Activated naive CD8-positive, alpha-beta T cell treated with anti-CD3 and anti-CD28 coated beads for 36 hours (primary cell): ENCODE data around the gene SCARF2. TPM values are rescaled to one million over a fixed set of nuclear protein-coding genes. Genes with fewer than 3 reads are reported as not detected.
"Not testable (repeated sequence)": the region's sequence is repeated elsewhere in the genome, so short reads cannot be mapped to it uniquely, and the experiment has no call there.

ENCODE experiments used
- DNase-seq: peaks from one replicate; pipeline ENCODE4 v3.0.0; 2021
- H3K27ac Mint-ChIP-seq: one replicate; pipeline ENCODE4 v1.8.0; 2022; ENCODE audit warnings: mild to moderate bottlenecking, moderate library complexity, mixed read lengths
- H3K27me3 Mint-ChIP-seq: one replicate; pipeline ENCODE4 v1.8.0; 2022; ENCODE audit warnings: mild to moderate bottlenecking, mixed read lengths
- H3K36me3 Mint-ChIP-seq: one replicate; pipeline ENCODE4 v1.8.0; 2021; ENCODE audit warnings: mild to moderate bottlenecking, mixed read lengths
- H3K4me1 Mint-ChIP-seq: one replicate; pipeline ENCODE4 v1.8.0; 2021; ENCODE audit warnings: mixed read lengths
- H3K4me3 Mint-ChIP-seq: one replicate; pipeline ENCODE4 v1.8.0; 2022; ENCODE audit warnings: mild to moderate bottlenecking, moderate library complexity, mixed read lengths
- H3K9me3 Mint-ChIP-seq: one replicate; pipeline ENCODE4 v1.8.0; 2022; ENCODE audit warnings: mixed read lengths
- total RNA-seq, 2 experiments: library from RNA; stranded (reverse); gene quantifications; one replicate each; pipeline ENCODE4 v1.2.3, GENCODE V29; 2021

Gene SCARF2
- total RNA-seq, 2 experiments from 2014 or later, result 0.14 to 0.16 TPM

- not testable (repeated sequence) for H3K27ac Mint-ChIP-seq, H3K9me3 Mint-ChIP-seq, H3K27me3 Mint-ChIP-seq, H3K4me3 Mint-ChIP-seq, H3K36me3 Mint-ChIP-seq, DNase-seq
- H3K4me1 Mint-ChIP-seq, result peaks cover 10% of the 10 kb centered on the region
These were observed 13.6 kb upstream of the SCARF2 start for GRCh38 chr22:20451129-20451778.

DNA sequence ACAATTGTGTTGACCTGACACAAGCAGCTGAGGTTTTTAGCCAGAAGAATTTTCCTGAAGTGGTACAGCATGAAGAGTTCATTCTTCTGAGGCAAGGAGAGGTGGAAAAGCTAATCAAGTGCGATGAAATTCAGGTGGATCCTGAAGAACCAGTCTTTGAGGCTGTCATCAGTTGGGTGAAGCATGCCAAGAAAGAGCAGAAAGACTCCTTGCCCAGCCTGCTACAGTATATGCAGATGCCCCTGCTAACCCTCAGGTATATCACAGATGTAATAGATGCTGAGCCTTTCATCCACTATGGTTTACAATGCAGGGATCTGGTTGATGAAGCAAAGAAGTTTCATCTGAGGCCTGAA, 12.9 kb upstream of the SCARF2 start:
- peaks cover 2% of the 10 kb centered on the region for H3K36me3 Mint-ChIP-seq

GRCh38 chr22:20449819-20450550, 12.4 kb upstream of the SCARF2 start:
- peaks cover 3% of the 10 kb centered on the region for H3K4me1 Mint-ChIP-seq
- H3K9me3 Mint-ChIP-seq, result no peaks in the 10 kb centered on the region
- DNase-seq, result no peak
- no peak overlapping the region for H3K27ac Mint-ChIP-seq
- no peaks in the 10 kb centered on the region for H3K27me3 Mint-ChIP-seq
- H3K4me3 Mint-ChIP-seq, result no peak overlapping the region
- peaks cover 2% of the 10 kb centered on the region for H3K36me3 Mint-ChIP-seq

More for the DNA sequence above, 12.9 kb upstream of the SCARF2 start:
- Mint-ChIP-seq H3K4me3 (no peak overlapping the region), H3K27ac (no peak overlapping the region), H3K4me1 (peaks cover 3% of the 10 kb centered on the region), H3K27me3 (no peaks in the 10 kb centered on the region), H3K9me3 (no peaks in the 10 kb centered on the region)
- no peak for DNase-seq

GRCh38 chr22:20448630-20449029, 11.0 kb upstream of the SCARF2 start:
- no peak for DNase-seq
- Mint-ChIP-seq H3K4me3 (no peak overlapping the region), H3K27me3 (no peaks in the 10 kb centered on the region), H3K4me1 (peaks cover 3% of the 10 kb centered on the region), H3K9me3 (no peaks in the 10 kb centered on the region), H3K27ac (no peak overlapping the region), H3K36me3 (no peaks in the 10 kb centered on the region)

GRCh38 chr22:20446383-20446970, 8.9 kb upstream of the SCARF2 start:
- Mint-ChIP-seq H3K4me1 (peaks cover 3% of the 10 kb centered on the region), H3K36me3 (no peaks in the 10 kb centered on the region), H3K4me3 (no peak overlapping the region), H3K9me3 (no peaks in the 10 kb centered on the region), H3K27ac (no peak overlapping the region), H3K27me3 (no peaks in the 10 kb centered on the region)
- no peak for DNase-seq

GRCh38 chr22:20444325-20444724, 6.7 kb upstream of the SCARF2 start:
- Mint-ChIP-seq H3K9me3 (no peaks in the 10 kb centered on the region), H3K27me3 (peaks cover 3% of the 10 kb centered on the region), H3K36me3 (no peaks in the 10 kb centered on the region), H3K4me1 (no peaks in the 10 kb centered on the region), H3K27ac (no peak overlapping the region), H3K4me3 (no peak overlapping the region)
- no peak for DNase-seq

DNA sequence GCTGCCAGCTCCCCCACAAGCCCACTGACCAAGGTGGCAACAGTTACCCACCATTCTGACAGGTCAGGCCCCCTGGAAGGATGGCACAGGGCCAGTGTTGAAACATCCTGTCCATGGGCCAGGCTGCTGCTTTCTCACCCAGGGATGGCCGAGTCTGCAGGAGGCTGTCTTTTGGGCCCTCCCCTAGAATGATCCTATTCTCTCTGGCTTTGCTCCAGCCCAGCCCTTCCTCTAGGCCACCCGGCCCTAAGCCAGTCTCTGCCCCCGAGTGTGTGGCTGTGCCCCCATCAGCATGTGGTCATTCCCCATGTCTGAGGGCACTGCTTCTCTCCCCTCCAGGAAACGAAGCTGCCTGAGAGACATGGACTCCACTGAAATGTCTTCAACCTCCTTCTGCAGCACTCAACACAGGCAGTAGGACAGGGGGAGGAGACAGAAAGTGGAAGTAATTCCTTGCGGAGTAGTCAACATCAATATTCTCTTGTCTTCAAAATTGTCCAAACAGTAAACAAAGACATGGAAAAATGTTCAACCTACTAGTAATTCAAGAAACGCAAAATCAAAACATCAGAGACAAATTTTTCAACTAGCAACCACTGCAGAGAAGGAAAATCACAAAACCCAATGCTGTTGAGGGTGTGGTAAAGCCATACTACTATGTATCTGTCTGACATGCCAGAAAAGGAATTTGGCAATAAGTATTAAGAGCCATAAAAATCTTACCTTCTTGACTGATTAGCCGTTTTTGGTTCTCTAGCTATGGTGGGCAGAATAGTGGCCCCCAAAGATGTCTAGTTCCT, 5.1 kb upstream of the SCARF2 start:
- no peaks in the 10 kb centered on the region for H3K36me3 Mint-ChIP-seq
- no peaks in the 10 kb centered on the region for H3K4me1 Mint-ChIP-seq
- H3K4me3 Mint-ChIP-seq, result no peak overlapping the region
- H3K9me3 Mint-ChIP-seq, result no peaks in the 10 kb centered on the region
- no peak overlapping the region for H3K27ac Mint-ChIP-seq
- DNase-seq, result no peak
- peaks cover 11% of the 10 kb centered on the region for H3K27me3 Mint-ChIP-seq

GRCh38 chr22:20441631-20442484, 4.2 kb upstream of the SCARF2 start:
- Mint-ChIP-seq H3K4me3 (no peak overlapping the region), H3K9me3 (no peaks in the 10 kb centered on the region), H3K27ac (no peak overlapping the region), H3K27me3 (peaks cover 17% of the 10 kb centered on the region), H3K4me1 (peaks cover 4% of the 10 kb centered on the region), H3K36me3 (no peaks in the 10 kb centered on the region)
- no peak for DNase-seq

GRCh38 chr22:20440637-20441591, 3.3 kb upstream of the SCARF2 start:
- Mint-ChIP-seq H3K27ac (no peak overlapping the region), H3K9me3 (no peaks in the 10 kb centered on the region), H3K4me1 (peaks cover 8% of the 10 kb centered on the region), H3K4me3 (no peak overlapping the region), H3K27me3 (peaks cover 22% of the 10 kb centered on the region), H3K36me3 (no peaks in the 10 kb centered on the region)
- DNase-seq, result no peak

GRCh38 chr22:20439928-20440575, 2.4 kb upstream of the SCARF2 start:
- H3K9me3 Mint-ChIP-seq, result no peaks in the 10 kb centered on the region
- no peak for DNase-seq
- H3K4me3 Mint-ChIP-seq, result no peak overlapping the region
- peaks cover 8% of the 10 kb centered on the region for H3K4me1 Mint-ChIP-seq
- no peak overlapping the region for H3K27ac Mint-ChIP-seq
- peaks cover 31% of the 10 kb centered on the region for H3K27me3 Mint-ChIP-seq
- no peaks in the 10 kb centered on the region for H3K36me3 Mint-ChIP-seq

- Mint-ChIP-seq H3K4me3 (no peak overlapping the region), H3K9me3 (no peaks in the 10 kb centered on the region), H3K36me3 (no peaks in the 10 kb centered on the region), H3K4me1 (peaks cover 8% of the 10 kb centered on the region), H3K27ac (peak overlapping the region; percentile 7), H3K27me3 (peaks cover 36% of the 10 kb centered on the region)
- DNase-seq, result no peak
These were observed 1.9 kb upstream of the SCARF2 start for GRCh38 chr22:20439556-20439927.

DNA sequence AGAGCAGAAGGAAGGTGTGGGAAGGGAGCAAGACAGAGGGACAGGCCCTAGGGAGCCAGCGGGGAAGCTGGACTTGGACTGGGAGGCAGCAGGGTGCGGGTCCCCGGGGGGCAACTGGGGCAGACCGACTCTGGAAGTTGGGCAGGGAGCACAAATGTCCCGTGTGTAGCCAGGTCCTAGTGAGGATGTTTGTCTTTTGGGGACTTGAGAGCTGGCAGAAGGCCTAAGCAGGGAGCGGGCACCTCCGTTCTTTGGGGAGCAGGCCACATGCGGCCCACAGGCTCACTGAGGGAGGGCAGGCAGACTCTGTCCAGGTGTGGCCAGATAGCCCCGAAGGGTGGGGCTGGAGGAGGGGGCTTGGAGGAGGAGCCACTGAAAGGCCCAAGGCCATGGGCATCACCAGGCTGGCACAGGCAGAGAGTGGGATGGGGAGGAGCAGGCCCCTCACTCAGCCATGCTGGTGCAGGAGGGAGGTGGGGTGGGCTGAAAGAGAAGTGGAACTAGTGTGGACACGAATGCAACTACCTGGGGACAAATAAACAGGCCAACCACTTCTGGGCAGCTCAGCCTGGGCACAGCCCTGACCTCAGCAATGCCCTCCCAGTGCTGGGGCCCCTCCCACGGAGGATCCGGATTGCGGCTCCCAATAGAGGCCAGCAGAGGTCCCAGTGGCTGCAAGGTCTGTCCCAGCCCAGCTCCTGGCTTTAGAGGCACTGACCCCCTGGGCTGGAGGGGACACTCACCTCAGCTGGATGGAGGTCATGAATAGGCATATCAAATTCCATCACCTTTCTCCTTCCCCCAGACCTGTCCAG, 1.3 kb upstream of the SCARF2 start:
- DNase-seq, result no peak

GRCh38 chr22:20438427-20438677, 727 bp upstream of the SCARF2 start:
- H3K27ac Mint-ChIP-seq, result no peak overlapping the region
- no peaks in the 10 kb centered on the region for H3K36me3 Mint-ChIP-seq
- no peak for DNase-seq
- H3K27me3 Mint-ChIP-seq, result peaks cover 42% of the 10 kb centered on the region
- H3K4me3 Mint-ChIP-seq, result no peak overlapping the region
- H3K9me3 Mint-ChIP-seq, result no peaks in the 10 kb centered on the region
- H3K4me1 Mint-ChIP-seq, result peaks cover 8% of the 10 kb centered on the region

More for the DNA sequence above, 1.3 kb upstream of the SCARF2 start:
- H3K36me3 Mint-ChIP-seq, result no peaks in the 10 kb centered on the region
- H3K27me3 Mint-ChIP-seq, result peaks cover 42% of the 10 kb centered on the region
- H3K27ac Mint-ChIP-seq, result no peak overlapping the region
- no peaks in the 10 kb centered on the region for H3K9me3 Mint-ChIP-seq
- H3K4me1 Mint-ChIP-seq, result peaks cover 8% of the 10 kb centered on the region
- H3K4me3 Mint-ChIP-seq, result no peak overlapping the region
